Stimulated activated CD8-positive, alpha-beta memory T cell treated with anti-CD3 and anti-CD28 coated beads, Interleukin-15, amount 100 ng/mL, for 48 hours (primary cell): ENCODE measurements around the gene PLEKHA7.
"Not testable (repeated sequence)": the region's sequence is repeated elsewhere in the genome, so short reads cannot be mapped to it uniquely, and the experiment has no call there.

ENCODE experiments used
- DNase-seq, 2 donors: peaks; one replicate each; pipeline ENCODE4 v3.0.0-alpha.2; 2020; ENCODE audit warnings: low read depth in 2 of 2

PLEKHA7 gene

GRCh38 chr11:16909359-16910035 is 104.7 kb downstream of the PLEKHA7 start:
- no peak for DNase-seq

GRCh38 chr11:16905375-16905774 is 108.8 kb downstream of the PLEKHA7 start:
- no peak for DNase-seq

DNA sequence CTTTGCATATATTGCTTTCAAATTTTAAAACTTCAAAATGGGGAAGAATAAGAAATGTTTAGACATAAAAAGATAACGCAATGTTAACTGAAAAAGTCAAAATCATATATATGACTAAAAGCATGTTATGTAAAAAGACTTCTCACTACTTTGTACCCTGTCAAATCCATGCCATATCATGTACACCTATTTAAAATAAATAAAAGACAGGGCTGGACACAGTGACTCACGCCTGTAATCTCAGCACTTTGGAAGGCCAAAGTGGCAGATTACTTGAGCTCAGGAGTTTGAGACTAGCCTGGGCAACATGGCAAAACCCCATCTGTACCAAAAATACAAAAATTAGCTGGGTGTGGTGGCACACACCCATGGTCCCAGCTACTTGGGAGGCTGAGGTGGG is 109.5 kb downstream of the PLEKHA7 start:
- not testable (repeated sequence) for DNase-seq

GRCh38 chr11:16902781-16903378 is 111.3 kb downstream of the PLEKHA7 start:
- no peak for DNase-seq

GRCh38 chr11:16902182-16902581 is 112.0 kb downstream of the PLEKHA7 start:
- DNase-seq = peak in 1 of 2 donors; percentile 16

GRCh38 chr11:16900491-16900890 is 113.7 kb downstream of the PLEKHA7 start:
- no peak for DNase-seq

DNA sequence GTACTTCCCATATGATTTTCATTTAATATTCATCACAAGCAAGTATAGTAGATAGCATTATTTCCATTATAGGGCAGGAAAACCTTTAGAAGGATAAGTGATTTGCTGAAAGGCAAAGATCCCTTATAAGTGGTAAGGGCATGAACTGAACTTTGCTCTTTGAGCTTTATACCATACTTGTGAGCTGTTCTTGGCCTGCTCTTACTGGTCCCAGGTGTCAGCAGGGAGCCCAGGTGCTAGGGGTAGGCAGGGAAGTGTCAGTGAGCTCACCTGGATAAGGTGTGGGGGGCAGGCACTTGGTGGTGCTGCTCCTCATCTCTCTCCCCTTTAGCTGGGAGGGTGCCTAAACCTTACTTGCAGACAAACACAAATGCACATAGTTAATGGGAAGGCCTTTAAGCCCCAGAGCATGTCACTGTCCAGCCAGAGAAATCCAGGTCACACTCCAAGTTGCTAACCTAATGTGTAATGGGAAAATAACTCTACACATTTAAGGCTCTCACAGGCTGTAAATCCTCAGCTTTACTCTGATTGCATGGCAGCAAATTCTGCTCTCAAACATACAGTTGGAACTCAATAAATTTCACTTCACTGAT is 114.4 kb downstream of the PLEKHA7 start:
- DNase-seq = no peak

GRCh38 chr11:16898274-16898985 is 115.8 kb downstream of the PLEKHA7 start:
- DNase-seq = no peak

GRCh38 chr11:16897470-16898061 is 116.6 kb downstream of the PLEKHA7 start:
- DNase-seq = no peak

GRCh38 chr11:16896729-16897469 is 117.3 kb downstream of the PLEKHA7 start:
- no peak for DNase-seq

DNA sequence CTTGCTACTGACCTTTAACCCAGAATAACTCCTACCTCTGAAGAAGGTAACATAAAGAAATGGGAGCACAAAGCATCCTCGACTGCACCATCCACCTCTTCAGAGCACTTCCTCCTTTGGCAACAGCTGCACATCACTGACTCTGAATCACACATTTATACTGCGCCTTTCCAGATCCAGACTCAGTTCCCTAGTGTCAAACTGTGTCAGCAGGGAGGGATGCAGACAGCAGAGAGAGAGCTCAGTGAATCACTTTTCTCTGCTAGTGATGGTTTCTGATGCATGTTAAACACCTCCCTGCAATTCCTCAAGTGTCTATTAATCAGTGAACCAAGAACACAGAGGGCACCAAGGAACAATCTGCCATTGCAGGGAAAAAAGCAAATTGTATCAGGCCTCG is 118.9 kb downstream of the PLEKHA7 start:
- no peak for DNase-seq

DNA sequence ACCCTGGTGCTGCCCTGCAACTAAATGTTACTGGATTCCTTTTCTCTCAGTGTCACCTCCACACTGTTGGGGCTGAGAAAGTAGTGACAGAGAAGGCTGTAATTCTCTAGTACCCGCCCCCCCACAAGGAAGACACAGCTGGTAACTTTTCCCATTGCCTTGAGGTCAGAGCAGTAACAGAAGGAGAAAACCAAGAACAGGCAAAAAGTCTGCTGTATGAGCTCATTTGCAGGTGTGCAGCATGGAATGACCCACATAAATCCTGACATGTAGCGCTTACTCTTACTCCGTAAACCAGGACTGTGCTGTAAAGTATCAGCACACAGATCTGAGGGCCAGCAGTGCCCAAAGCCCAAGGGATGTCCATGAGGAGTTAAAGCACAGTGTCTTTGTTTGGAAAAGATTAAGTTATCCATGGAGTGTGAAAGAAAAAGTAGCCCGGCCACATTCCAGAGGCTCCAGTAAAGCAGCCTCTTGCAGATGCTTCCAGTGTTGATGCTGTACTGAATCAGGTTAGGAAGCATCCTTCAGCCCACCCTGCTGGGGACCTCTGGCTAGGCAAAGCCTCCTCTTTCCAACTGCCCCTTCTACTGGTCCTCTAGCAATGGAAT is 120.7 kb downstream of the PLEKHA7 start:
- no peak for DNase-seq

DNA sequence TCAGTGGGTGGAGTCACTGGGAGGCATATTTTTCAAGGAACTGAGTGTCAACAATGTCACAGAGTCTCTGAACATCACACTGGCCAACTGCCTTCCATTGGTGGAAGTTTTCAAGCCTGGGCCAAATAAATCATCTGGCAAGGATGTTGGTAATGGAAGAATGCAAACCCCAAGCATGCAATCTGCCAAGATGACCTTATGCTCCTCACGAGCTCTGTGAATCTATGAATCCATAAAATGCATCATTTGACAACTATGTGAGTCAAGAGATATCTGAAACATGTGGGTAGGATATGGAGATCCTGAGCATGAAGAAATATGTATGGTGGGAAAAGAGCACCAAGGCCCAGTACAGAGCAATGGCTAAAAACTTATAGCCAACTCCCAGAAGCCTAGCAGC is 122.2 kb downstream of the PLEKHA7 start:
- DNase-seq = no peak

- DNase-seq = no peak
These were observed 123.0 kb downstream of the PLEKHA7 start for GRCh38 chr11:16891165-16891564.

DNA sequence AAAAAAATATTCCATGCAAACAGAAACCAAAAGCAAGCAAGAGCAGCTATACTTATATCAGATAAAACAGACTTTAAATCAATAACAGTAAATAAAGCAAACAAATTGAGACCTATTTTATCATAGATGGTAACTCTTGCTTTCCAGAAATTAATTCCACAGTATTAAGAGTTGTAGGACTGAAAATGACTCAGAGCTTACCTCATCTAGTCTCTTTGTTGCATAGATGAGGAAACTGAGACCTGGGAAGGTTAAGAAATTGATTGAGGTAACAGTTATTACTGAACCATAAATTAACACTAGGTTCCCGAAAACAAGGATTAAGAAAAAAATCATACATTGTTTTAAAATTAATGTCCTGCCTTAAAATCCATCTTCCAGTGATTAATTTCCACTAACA is 123.8 kb downstream of the PLEKHA7 start:
- DNase-seq = no peak

- no peak for DNase-seq
These were observed 124.3 kb downstream of the PLEKHA7 start for GRCh38 chr11:16889905-16890304.

DNA sequence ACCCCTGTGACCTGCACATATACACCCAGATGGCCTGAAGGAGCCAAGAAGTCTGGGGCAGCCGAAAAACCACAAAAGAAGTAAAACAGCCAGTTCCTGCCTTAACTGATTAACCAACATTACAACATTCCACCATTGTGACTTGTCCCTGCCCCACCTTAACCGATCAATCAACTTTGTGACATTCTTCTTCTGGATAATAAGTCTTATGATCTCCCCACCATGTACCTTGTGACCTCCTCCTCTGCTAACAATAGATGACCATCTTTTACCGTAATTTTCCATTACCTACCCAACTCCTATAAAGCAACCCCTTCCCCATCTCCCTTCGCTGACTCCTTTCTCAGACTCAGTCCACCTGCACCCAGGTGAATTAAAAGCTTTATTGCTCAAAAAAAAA is 125.2 kb downstream of the PLEKHA7 start:
- DNase-seq = not testable (repeated sequence)

DNA sequence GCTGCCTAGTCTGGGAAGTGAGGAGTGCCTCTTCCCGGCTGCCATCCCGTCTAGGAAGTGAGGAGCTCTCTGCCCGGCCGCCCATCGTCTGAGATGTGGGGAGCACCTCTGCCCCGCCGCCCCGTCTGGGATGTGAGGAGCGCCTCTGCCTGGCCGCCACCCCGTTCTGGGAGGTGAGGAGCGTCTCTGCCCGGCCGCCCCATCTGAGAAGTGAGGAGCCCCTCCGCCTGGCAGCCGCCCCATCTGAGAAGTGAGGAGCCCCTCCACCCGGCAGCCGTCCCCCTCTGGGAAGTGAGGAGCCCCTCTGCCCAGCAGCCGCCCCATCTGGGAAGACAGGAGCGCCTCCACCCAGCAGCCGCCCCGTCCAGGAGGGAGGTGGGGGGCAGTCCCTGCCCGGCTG is 126.3 kb downstream of the PLEKHA7 start:
- DNase-seq = not testable (repeated sequence)

- no peak for DNase-seq
These were observed 131.0 kb downstream of the PLEKHA7 start for GRCh38 chr11:16883174-16883573.

DNA sequence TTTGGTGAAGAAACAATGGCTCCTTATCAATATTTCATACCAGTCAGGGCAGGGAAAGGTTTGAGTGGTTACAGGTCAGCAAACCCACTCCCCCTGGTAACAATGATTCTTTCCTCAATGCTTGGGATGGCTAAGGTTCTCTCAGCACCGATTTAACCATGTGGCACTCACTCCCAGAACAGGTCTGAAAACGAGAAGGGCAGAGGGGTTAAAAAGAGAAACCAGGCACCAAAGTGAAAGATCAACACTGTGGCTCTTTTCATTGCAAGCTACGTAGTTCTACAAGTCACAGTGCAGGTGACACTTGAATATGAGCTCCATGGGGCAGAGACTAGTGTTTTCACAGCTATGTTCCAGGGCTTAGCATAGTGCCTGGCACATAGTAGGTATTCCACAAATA is 132.4 kb downstream of the PLEKHA7 start:
- no peak for DNase-seq

- DNase-seq = no peak
These were observed 133.0 kb downstream of the PLEKHA7 start for GRCh38 chr11:16881074-16881709.
